CD14-positive monocyte (primary cell): Measurements from ENCODE around the gene RASSF7. TPM values are rescaled to one million over a fixed set of nuclear protein-coding genes. Genes with fewer than 3 reads are reported as not detected.

ENCODE experiments used
- DNase-seq, 3 donors: peaks; one replicate each; pipeline ENCODE4 v3.0.0-alpha.2; 2011 to 2022
- H2AFZ ChIP-seq: 2 replicates; pipeline ENCODE4 v1.6.0; 2012; ENCODE audit warnings: mild to moderate bottlenecking, low read depth, low read length, inconsistent platforms; ENCODE audit not compliant: insufficient read depth, poor library complexity, severe bottlenecking
- H3K27ac ChIP-seq, 2 donors: 1 replicate in 1 of 2; 2 replicates in 1 of 2; pipeline ENCODE4 v1.5.1; 2012 to 2013; ENCODE audit warnings: low read length in 2 of 2, control low read depth in 1 of 2, inconsistent platforms in 1 of 2, low read depth in 1 of 2, mild to moderate bottlenecking in 1 of 2
- H3K27me3 ChIP-seq, 2 donors: one replicate each; pipeline versions ENCODE4 v1.6.0 to v1.6.1; 2011 to 2013; ENCODE audit warnings: low read length in 2 of 2; ENCODE audit not compliant: control insufficient read depth in 2 of 2, insufficient read depth in 2 of 2
- H3K36me3 ChIP-seq, 2 donors: replicated peaks in 1 of 2; 1 replicate in 1 of 2; 2 replicates in 1 of 2; pipeline versions ENCODE4 v1.5.1 to v1.6.1; 2012 to 2013; ENCODE audit warnings: low read length in 2 of 2, control low read depth in 1 of 2, inconsistent platforms in 1 of 2, mild to moderate bottlenecking in 1 of 2; ENCODE audit not compliant: insufficient read depth in 2 of 2, control insufficient read depth in 1 of 2
- H3K4me1 ChIP-seq, 2 donors: 1 replicate in 1 of 2; 2 replicates in 1 of 2; pipeline versions ENCODE4 v1.5.1 to v1.6.1; 2012 to 2013; ENCODE audit warnings: low read length in 2 of 2, control low read depth in 1 of 2, inconsistent platforms in 1 of 2, mild to moderate bottlenecking in 1 of 2, moderate library complexity in 1 of 2; ENCODE audit not compliant: insufficient read depth in 2 of 2, control insufficient read depth in 1 of 2
- H3K4me2 ChIP-seq: replicated peaks from 2 replicates; pipeline ENCODE3; 2012; ENCODE audit warnings: low read length, moderate library complexity, mild to moderate bottlenecking; ENCODE audit not compliant: poor library complexity, severe bottlenecking; ENCODE audit errors: extremely low read depth
- H3K4me3 ChIP-seq, 3 experiments: fragments of 200-600 bp in 1 of 3; sonication (generic) in 1 of 3; replicated peaks in 1 of 3; 1 replicate in 2 of 3; 2 replicates in 1 of 3; pipeline ENCODE4 v1.5.1; 2011 to 2013; ENCODE audit warnings: low read length in 3 of 3, mild to moderate bottlenecking in 3 of 3, control low read depth in 2 of 3, low read depth in 2 of 3, inconsistent platforms in 1 of 3, moderate library complexity in 1 of 3
- H3K79me2 ChIP-seq: 2 replicates; pipeline ENCODE4 v1.6.0; 2012; ENCODE audit warnings: mild to moderate bottlenecking, control low read depth, inconsistent platforms, low read length, moderate library complexity; ENCODE audit not compliant: insufficient read depth
- H3K9ac ChIP-seq: 2 replicates; pipeline ENCODE4 v1.6.0; 2017; ENCODE audit warnings: low read length, mild to moderate bottlenecking; ENCODE audit not compliant: insufficient read depth, poor library complexity, severe bottlenecking
- H3K9me3 ChIP-seq, 2 donors: replicated peaks in 1 of 2; 1 replicate in 1 of 2; 2 replicates in 1 of 2; pipeline versions ENCODE4 v1.5.1 to v1.6.1; 2012 to 2013; ENCODE audit warnings: low read length in 2 of 2, control low read depth in 1 of 2; ENCODE audit not compliant: control insufficient read depth in 1 of 2, insufficient read depth in 1 of 2
- H4K20me1 ChIP-seq: 2 replicates; pipeline ENCODE4 v1.6.0; 2012; ENCODE audit warnings: mild to moderate bottlenecking, low read length, control low read depth, moderate library complexity; ENCODE audit not compliant: insufficient read depth
- H3K27ac Mint-ChIP-seq, 7 donors: one replicate each; pipeline ENCODE4 v1.8.0; 2020; ENCODE audit warnings: mild to moderate bottlenecking in 7 of 7, mixed read lengths in 7 of 7, moderate library complexity in 6 of 7, inconsistent platforms in 2 of 7
- H3K27me3 Mint-ChIP-seq, 3 donors: one replicate each; pipeline ENCODE4 v1.8.0; 2021 to 2022; ENCODE audit warnings: low read depth in 3 of 3, mild to moderate bottlenecking in 3 of 3, mixed read lengths in 3 of 3, moderate library complexity in 3 of 3, inconsistent platforms in 1 of 3
- H3K36me3 Mint-ChIP-seq, 2 donors: one replicate each; pipeline ENCODE4 v1.8.0; 2020; ENCODE audit warnings: mixed read lengths in 2 of 2, inconsistent platforms in 1 of 2, mild to moderate bottlenecking in 1 of 2
- H3K4me1 Mint-ChIP-seq: one replicate; pipeline ENCODE4 v1.8.0; 2020; ENCODE audit warnings: mild to moderate bottlenecking, mixed read lengths
- H3K4me3 Mint-ChIP-seq, 2 donors: one replicate each; pipeline ENCODE4 v1.8.0; 2020; ENCODE audit warnings: mild to moderate bottlenecking in 2 of 2, mixed read lengths in 2 of 2, moderate library complexity in 1 of 2
- H3K9me3 Mint-ChIP-seq, 7 donors: one replicate each; pipeline ENCODE4 v1.8.0; 2020 to 2022; ENCODE audit warnings: mixed read lengths in 7 of 7, mild to moderate bottlenecking in 6 of 7, moderate library complexity in 6 of 7, inconsistent platforms in 2 of 7
- WGBS: methylation state at CpG from one replicate; pipeline ENCODE4 v1.1.5; 2013; ENCODE audit warnings: missing lambda C conversion rate; ENCODE audit not compliant: insufficient coverage; 5-methylcytosine and 5-hydroxymethylcytosine counted together
- intact Hi-C, 2 donors: fragments of 100-400 bp; cut with micrococcal nuclease; formaldehyde crosslinking; loops; one replicate each; pipeline versions ENCODE4 v1.15.0 to v1.15.1; 2023
- polyA plus RNA-seq, 3 donors: library from polyadenylated mRNA; depleted of rRNA in 1 of 3; unstranded in 2 of 3; stranded (reverse) in 1 of 3; fragments of 300-500 nt in 2 of 3; fragments of >200 nt in 1 of 3; fragmentation: Illumina TruSeq in 2 of 3; gene quantifications; 1 replicate in 2 of 3; 2 replicates in 1 of 3; pipeline ENCODE4 v1.2.3, GENCODE V29; 2012 to 2021
- TF ChIP-seq, protein P1 (sequence below): fragments of 200-600 bp; IDR thresholded peaks from one replicate; pipeline ENCODE4 v1.8.0; 2022; ENCODE audit warnings: antibody characterized with exemption, mild to moderate bottlenecking

Gene RASSF7
- polyA plus RNA-seq, 3 donors, result 10.0 to 26.5 (median 12.4) TPM

DNA sequence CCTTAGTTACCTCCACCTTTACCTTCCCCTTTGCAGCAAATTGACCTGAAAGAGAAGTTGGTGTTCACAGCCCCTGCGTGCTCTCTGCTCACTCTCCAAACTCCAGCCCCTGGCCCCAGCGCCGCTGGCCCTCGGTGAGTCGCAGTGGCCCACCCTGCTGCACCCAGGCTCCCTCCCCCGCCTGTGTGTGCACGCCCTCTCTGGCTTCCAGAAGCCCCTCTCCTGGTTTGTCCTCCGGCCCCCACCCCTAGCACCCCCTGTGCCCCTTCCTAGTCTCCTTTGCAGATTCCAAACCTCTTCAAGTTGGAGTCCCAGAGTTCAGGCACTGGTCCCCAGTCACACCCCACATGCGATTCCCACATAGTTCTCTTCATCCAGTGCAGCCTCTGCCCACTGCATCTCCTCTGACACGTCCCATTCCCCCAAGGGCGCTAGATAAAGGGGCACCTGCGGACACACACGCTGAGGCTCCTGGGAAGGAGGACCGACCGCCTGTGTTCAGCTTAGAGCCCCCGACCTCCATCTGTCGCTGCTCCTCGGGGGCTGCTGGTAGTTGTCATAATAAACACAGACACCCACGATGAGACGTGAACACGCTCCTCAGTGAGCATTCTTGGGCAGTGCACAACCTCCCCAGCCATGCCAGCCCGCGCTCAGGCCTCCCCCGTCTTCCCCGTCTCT, 14.0 kb downstream of the RASSF7 start:
- peaks cover 31% of the 10 kb centered on the region for H3K79me2 ChIP-seq
- peak overlapping the region; percentile 77 to 91 for H3K4me3 Mint-ChIP-seq
- peak overlapping the region; percentile 92 for H2AFZ ChIP-seq
- H3K9ac ChIP-seq, result no peak overlapping the region
- H3K27ac Mint-ChIP-seq, result peak overlapping the region in 2 of 7 donors; percentile 34 to 73
- intact Hi-C loops, result loop anchor here (5.0 kb wide), 2 partner anchors 38 to 67 kb away; partner anchors contain the start of gene RNH1 (in 1 of the 2)
- peak overlapping the region; percentile 97 for H3K4me2 ChIP-seq
- H3K4me1 Mint-ChIP-seq, result peaks cover 34% of the 10 kb centered on the region
- peak overlapping the region in 1 of 3 experiments; percentile 78 for H3K4me3 ChIP-seq
- peaks cover 32 to 50% (median 42%) of the 10 kb centered on the region in 3 donors for H3K27me3 Mint-ChIP-seq
- DNase-seq, result no peak
- H3K36me3 Mint-ChIP-seq, result peaks cover 6 to 8% of the 10 kb centered on the region in 2 donors
- H3K36me3 ChIP-seq, result peaks cover 0 to 2% of the 10 kb centered on the region in 2 donors
- no peak overlapping the region for H3K27ac ChIP-seq
- WGBS, result 23% methylated on average over 20 of the region's 25 CpGs
- peaks cover 8 to 36% of the 10 kb centered on the region in 2 donors for H3K27me3 ChIP-seq
- H3K9me3 ChIP-seq, result peaks cover 0 to 3% of the 10 kb centered on the region in 2 donors
- H4K20me1 ChIP-seq, result peaks cover 31% of the 10 kb centered on the region
- TF ChIP-seq, protein P1, sequence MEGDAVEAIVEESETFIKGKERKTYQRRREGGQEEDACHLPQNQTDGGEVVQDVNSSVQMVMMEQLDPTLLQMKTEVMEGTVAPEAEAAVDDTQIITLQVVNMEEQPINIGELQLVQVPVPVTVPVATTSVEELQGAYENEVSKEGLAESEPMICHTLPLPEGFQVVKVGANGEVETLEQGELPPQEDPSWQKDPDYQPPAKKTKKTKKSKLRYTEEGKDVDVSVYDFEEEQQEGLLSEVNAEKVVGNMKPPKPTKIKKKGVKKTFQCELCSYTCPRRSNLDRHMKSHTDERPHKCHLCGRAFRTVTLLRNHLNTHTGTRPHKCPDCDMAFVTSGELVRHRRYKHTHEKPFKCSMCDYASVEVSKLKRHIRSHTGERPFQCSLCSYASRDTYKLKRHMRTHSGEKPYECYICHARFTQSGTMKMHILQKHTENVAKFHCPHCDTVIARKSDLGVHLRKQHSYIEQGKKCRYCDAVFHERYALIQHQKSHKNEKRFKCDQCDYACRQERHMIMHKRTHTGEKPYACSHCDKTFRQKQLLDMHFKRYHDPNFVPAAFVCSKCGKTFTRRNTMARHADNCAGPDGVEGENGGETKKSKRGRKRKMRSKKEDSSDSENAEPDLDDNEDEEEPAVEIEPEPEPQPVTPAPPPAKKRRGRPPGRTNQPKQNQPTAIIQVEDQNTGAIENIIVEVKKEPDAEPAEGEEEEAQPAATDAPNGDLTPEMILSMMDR, result no peak
- H3K4me1 ChIP-seq, result peaks cover 22 to 37% of the 10 kb centered on the region in 2 donors
- H3K9me3 Mint-ChIP-seq, result peaks cover 0 to 14% (median 3%) of the 10 kb centered on the region in 7 donors

DNA sequence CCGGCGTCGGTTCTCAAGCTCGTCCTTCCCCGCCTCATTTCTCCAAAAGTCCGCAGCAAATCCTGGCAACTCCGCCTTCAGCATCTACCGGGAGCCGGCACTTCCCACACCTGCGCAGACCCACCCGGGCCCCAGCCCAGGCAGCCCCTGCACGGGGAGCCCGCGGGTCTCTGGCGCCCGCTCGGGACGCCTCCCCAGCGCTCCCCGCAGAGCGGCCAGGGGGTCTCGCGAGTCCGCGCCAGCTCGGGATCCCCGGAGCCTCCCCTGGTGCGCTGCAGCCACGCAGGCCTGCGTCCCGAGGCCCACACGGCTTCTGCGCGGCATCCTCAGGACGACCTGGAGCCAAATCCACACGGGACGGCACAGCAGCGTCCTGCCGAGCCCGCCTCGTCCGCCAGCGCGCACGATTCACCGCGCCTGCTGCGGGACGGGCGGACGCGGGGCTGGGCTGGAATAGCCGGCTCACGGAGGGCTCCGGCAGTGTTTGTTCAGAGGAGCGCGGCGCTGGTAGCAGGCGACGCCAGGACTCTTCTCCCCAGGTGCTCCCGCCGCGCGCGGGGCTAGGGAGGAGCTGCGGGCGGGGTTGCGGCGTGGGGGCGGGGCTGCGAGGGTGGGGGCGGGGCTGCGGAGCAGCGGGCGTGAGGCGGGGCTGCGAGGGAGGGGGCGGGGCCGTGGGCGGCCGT, 14.7 kb downstream of the RASSF7 start:
- Mint-ChIP-seq H3K36me3 (peaks cover 6 to 8% of the 10 kb centered on the region in 2 donors), H3K27ac (peak overlapping the region in 1 of 7 donors; percentile 73), H3K27me3 (peaks cover 26 to 45% (median 36%) of the 10 kb centered on the region in 3 donors), H3K4me1 (peaks cover 39% of the 10 kb centered on the region), H3K4me3 (peak overlapping the region; percentile 77 to 91), H3K9me3 (peaks cover 0 to 13% (median 3%) of the 10 kb centered on the region in 7 donors)
- TF ChIP-seq, protein P1, result no peak
- WGBS, result under 1% methylated on average over 57 of the region's 81 CpGs
- Histone ChIP-seq H3K79me2 (peaks cover 37% of the 10 kb centered on the region), H3K36me3 (peaks cover 0 to 3% of the 10 kb centered on the region in 2 donors), H3K4me3 (peak overlapping the region; percentile 32 to 78 (median 51)), H3K9ac (peak overlapping the region; percentile 43), H3K27me3 (peaks cover 8 to 30% of the 10 kb centered on the region in 2 donors), H3K9me3 (peaks cover 0 to 3% of the 10 kb centered on the region in 2 donors), H2AFZ (peak overlapping the region; percentile 92), H3K4me1 (peaks cover 22 to 40% of the 10 kb centered on the region in 2 donors), H3K4me2 (peak overlapping the region; percentile 97), H3K27ac (no peak overlapping the region), H4K20me1 (peaks cover 38% of the 10 kb centered on the region)
- intact Hi-C loops, result loop anchor here (5.0 kb wide), 2 partner anchors 37 to 68 kb away; partner anchors contain the start of gene RNH1 (in 1 of the 2)
- DNase-seq, result no peak
